GM19468 (cell line): ENCODE results near the gene ZCRB1.
"Not testable (repeated sequence)": the region's sequence is repeated elsewhere in the genome, so short reads cannot be mapped to it uniquely, and the experiment has no call there.

ENCODE experiments used
- ATAC-seq: cut with Tn5 transposase; IDR thresholded peaks from one replicate; pipeline ENCODE4 v1.9.1; 2021; ENCODE audit warnings: mild to moderate bottlenecking, moderate library complexity, moderate number of reproducible peaks; ENCODE audit not compliant: unreplicated experiment; ENCODE audit errors: extremely low read depth

ZCRB1 gene

GRCh38 chr12:42325653-42326474, at the start of gene ZCRB1, which contains the start of gene PPHLN1:
Gene ZCRB1 (minus strand): TSS chr12:42326094. CDS start chr12:42324102, 1,992 bp downstream.
Gene PPHLN1 (plus strand): TSS chr12:42326167. CDS start chr12:42335903, 9,736 bp downstream.
- ATAC-seq = peak; percentile 88

- no peak for ATAC-seq
These were observed 47.8 kb upstream of the ZCRB1 start for GRCh38 chr12:42373669-42374068.

- ATAC-seq = peak; percentile 76
These were observed 46.4 kb upstream of the ZCRB1 start for GRCh38 chr12:42372154-42372791.

- no peak for ATAC-seq
These were observed 44.1 kb upstream of the ZCRB1 start for GRCh38 chr12:42370013-42370412.

GRCh38 chr12:42365486-42365885, 39.6 kb upstream of the ZCRB1 start:
- no peak for ATAC-seq

GRCh38 chr12:42364692-42365091, 38.8 kb upstream of the ZCRB1 start:
- no peak for ATAC-seq

- no peak for ATAC-seq
These were observed 36.9 kb upstream of the ZCRB1 start for GRCh38 chr12:42362647-42363260.

GRCh38 chr12:42361909-42362646, 36.2 kb upstream of the ZCRB1 start:
- no peak for ATAC-seq

GRCh38 chr12:42360747-42361403, 35.0 kb upstream of the ZCRB1 start:
- ATAC-seq = peak; percentile 60

- ATAC-seq = no peak
These were observed 30.4 kb upstream of the ZCRB1 start for GRCh38 chr12:42356344-42356743.

- ATAC-seq = not testable (repeated sequence)
These were observed 24.1 kb upstream of the ZCRB1 start for GRCh38 chr12:42350021-42350407.

GRCh38 chr12:42349119-42350020, 23.5 kb upstream of the ZCRB1 start:
- ATAC-seq = not testable (repeated sequence)

- no peak for ATAC-seq
These were observed 20.6 kb upstream of the ZCRB1 start for GRCh38 chr12:42346403-42347002.

- no peak for ATAC-seq
These were observed 17.8 kb upstream of the ZCRB1 start for GRCh38 chr12:42343721-42344120.

- ATAC-seq = no peak
These were observed 16.1 kb upstream of the ZCRB1 start for GRCh38 chr12:42342028-42342427.

- ATAC-seq = no peak
These were observed 12.4 kb upstream of the ZCRB1 start for GRCh38 chr12:42338280-42338679.

- no peak for ATAC-seq
These were observed 10.4 kb upstream of the ZCRB1 start for GRCh38 chr12:42336286-42336685.
